MM.1S (cell line): ENCODE data around the gene DISC1.

ENCODE experiments used
- EZH2 ChIP-seq: fragments of 300-600 bp; sonication (generic); optimal IDR thresholded peaks from 2 replicates; pipeline ENCODE3; 2017; ENCODE audit warnings: low read depth, mild to moderate bottlenecking, antibody characterized with exemption, low read length, mixed read lengths
- EZH2phosphoT487 ChIP-seq: fragments of 300-600 bp; sonication (generic); IDR thresholded peaks from 2 replicates; pipeline ENCODE4 v1.6.1; 2018; ENCODE audit warnings: antibody characterized with exemption, low read length
- TF ChIP-seq, protein P1 (sequence below): fragments of 300-600 bp; sonication (generic); IDR thresholded peaks from 2 replicates; pipeline ENCODE4 v1.5.1; 2016; ENCODE audit warnings: antibody characterized with exemption, low read length, mixed read lengths

DNA sequence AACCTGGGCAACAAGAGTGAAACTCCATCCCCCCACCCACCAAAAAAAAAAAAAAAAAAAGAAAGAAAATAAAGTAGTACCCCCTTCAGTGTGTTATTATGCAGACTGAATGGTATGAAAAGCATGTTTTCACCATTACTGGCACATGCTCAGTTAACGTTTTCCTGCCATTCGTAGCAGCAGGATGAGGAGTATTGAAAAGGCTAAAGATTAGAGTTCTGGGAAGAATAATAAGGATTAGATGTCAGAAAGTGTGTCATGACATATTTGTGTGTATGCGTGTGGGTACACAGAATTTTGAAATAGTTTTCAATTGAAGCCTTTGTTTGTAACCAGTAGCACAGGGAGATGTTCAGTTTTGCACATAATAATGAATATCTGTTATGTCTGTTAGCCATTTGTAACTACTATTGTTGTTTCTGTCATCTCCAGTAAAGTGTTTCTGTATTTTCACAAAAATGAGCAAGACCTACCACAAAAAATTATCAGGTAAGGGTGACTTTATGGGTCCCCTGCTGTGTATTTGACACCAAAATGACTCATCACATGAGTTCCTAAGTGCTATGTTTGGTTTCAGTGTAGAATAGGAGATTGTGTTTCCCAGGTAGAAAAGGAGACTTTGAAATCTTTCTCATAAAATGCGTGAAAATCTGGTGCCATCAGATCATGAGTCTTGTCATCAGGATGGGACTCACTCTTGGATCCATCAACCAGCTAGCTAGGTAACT lies 358.9 kb downstream of the DISC1 start:
- TF ChIP-seq, protein P1, sequence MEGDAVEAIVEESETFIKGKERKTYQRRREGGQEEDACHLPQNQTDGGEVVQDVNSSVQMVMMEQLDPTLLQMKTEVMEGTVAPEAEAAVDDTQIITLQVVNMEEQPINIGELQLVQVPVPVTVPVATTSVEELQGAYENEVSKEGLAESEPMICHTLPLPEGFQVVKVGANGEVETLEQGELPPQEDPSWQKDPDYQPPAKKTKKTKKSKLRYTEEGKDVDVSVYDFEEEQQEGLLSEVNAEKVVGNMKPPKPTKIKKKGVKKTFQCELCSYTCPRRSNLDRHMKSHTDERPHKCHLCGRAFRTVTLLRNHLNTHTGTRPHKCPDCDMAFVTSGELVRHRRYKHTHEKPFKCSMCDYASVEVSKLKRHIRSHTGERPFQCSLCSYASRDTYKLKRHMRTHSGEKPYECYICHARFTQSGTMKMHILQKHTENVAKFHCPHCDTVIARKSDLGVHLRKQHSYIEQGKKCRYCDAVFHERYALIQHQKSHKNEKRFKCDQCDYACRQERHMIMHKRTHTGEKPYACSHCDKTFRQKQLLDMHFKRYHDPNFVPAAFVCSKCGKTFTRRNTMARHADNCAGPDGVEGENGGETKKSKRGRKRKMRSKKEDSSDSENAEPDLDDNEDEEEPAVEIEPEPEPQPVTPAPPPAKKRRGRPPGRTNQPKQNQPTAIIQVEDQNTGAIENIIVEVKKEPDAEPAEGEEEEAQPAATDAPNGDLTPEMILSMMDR, result no peak
- TF ChIP-seq EZH2 (no peak), EZH2phosphoT487 (no peak)
